Aorta (tissue), 5 donors: ENCODE results near the gene UCN. TPM values are rescaled to one million over a fixed set of nuclear protein-coding genes. Genes with fewer than 3 reads are reported as not detected.

Experiments used
- ATAC-seq: fragments of 200-7000 bp; cut with Tn5 transposase; one replicate; pipeline ENCODE4 v1.9.1; 2022; ENCODE audit warnings: moderate library complexity; ENCODE audit not compliant: low FRiP score
- DNase-seq, 2 donors: peaks; one replicate each; pipeline ENCODE4 v3.0.0-alpha.2; 2020
- H3K27ac ChIP-seq, 2 donors: one replicate each; pipeline ENCODE4 v1.5.1; 2013; ENCODE audit warnings: low read length in 2 of 2, mild to moderate bottlenecking in 2 of 2, moderate library complexity in 2 of 2, control low read depth in 1 of 2, inconsistent platforms in 1 of 2, low read depth in 1 of 2
- H3K27me3 ChIP-seq, 2 donors: one replicate each; pipeline ENCODE4 v1.6.1; 2013; ENCODE audit warnings: control low read depth in 1 of 2, low read length in 1 of 2, mild to moderate bottlenecking in 1 of 2, moderate library complexity in 1 of 2; ENCODE audit not compliant: insufficient read depth in 2 of 2, control insufficient read depth in 1 of 2
- H3K36me3 ChIP-seq, 2 donors: one replicate each; pipeline ENCODE4 v1.6.1; 2013; ENCODE audit warnings: control low read depth in 1 of 2, low read length in 1 of 2, mild to moderate bottlenecking in 1 of 2; ENCODE audit not compliant: insufficient read depth in 2 of 2, control insufficient read depth in 1 of 2
- H3K4me1 ChIP-seq, 2 donors: one replicate each; pipeline ENCODE4 v1.6.1; 2013; ENCODE audit warnings: low read length in 2 of 2, control low read depth in 1 of 2, mild to moderate bottlenecking in 1 of 2, moderate library complexity in 1 of 2; ENCODE audit not compliant: insufficient read depth in 2 of 2, control insufficient read depth in 1 of 2
- H3K4me3 ChIP-seq, 2 donors: one replicate each; pipeline ENCODE4 v1.5.1; 2013; ENCODE audit warnings: low read length in 2 of 2, control low read depth in 1 of 2, mild to moderate bottlenecking in 1 of 2
- H3K9me3 ChIP-seq: one replicate; pipeline ENCODE4 v1.6.1; 2013; ENCODE audit warnings: mild to moderate bottlenecking, low read length; ENCODE audit not compliant: control insufficient read depth
- WGBS, 2 donors: extraction: QIAGEN DNeasy Blood & Tissue Kit; methylation state at CpG; one replicate each; pipeline ENCODE4 v1.1.7; 2013; 5-methylcytosine and 5-hydroxymethylcytosine counted together
- intact Hi-C, 2 donors: fragments of 100-400 bp; cut with DNase I; formaldehyde crosslinking; loops; one replicate each; pipeline versions ENCODE4 v1.14.2 to v1.15.0; 2022
- polyA plus RNA-seq, 2 donors: library from polyadenylated mRNA; stranded (reverse); fragments of 200-250 nt; gene quantifications; one replicate each; pipeline ENCODE4 v1.2.3, GENCODE V29; 2013
- total RNA-seq, 2 donors: library from RNA; stranded (reverse); fragmentation: NEBNext Ultra II Directional; extraction: Animal tissue kit (Norgen Biotek cat#: 25700); gene quantifications; one replicate each; pipeline ENCODE4 v1.2.1, GENCODE V29; 2021
- donor health status: healthy with polysubstance abuse.
- donor health status: Bipolar disorder and iron deficiency.
- donor health status: DM: no; HTN: no; CAD: no.
- donor health status: DM: no; HTN: no; CAD: no.
- donor health status: DM: yes; HTN: yes; CAD: no.

Gene UCN
- total and polyA plus RNA-seq, 4 donors: 1.2 to 2.2 (median 1.3) TPM; not detected in 1

- Histone ChIP-seq H3K9me3 (no peaks in the 10 kb centered on the region), H3K36me3 (no peaks in the 10 kb centered on the region), H3K4me3 (no peak overlapping the region), H3K4me1 (peaks cover 0 to 4% of the 10 kb centered on the region in 2 donors), H3K27me3 (no peaks in the 10 kb centered on the region), H3K27ac (no peak overlapping the region)
- no peak for ATAC-seq
- no peak for DNase-seq
- whole genome bisulfite sequencing, 2 donors: 82 to 86% methylated on average over 3 of the region's 3 CpGs
- intact Hi-C loops: no loop called here
Observed at GRCh38 chr2:27297195-27297594, 11.1 kb downstream of the UCN start.

GRCh38 chr2:27296481-27296880 lies 11.8 kb downstream of the UCN start:
- H3K36me3 ChIP-seq: no peaks in the 10 kb centered on the region
- 41 to 49% methylated on average over 4 of the region's 4 CpGs for WGBS, 2 donors
- intact Hi-C loops: no loop called here
- peaks cover 0 to 4% of the 10 kb centered on the region in 2 donors for H3K4me1 ChIP-seq
- no peak overlapping the region for H3K4me3 ChIP-seq
- ATAC-seq (no peak), DNase-seq (no peak)
- H3K27me3 ChIP-seq: no peaks in the 10 kb centered on the region
- no peak overlapping the region for H3K27ac ChIP-seq
- no peaks in the 10 kb centered on the region for H3K9me3 ChIP-seq

- H3K9me3 ChIP-seq: no peaks in the 10 kb centered on the region
- no peaks in the 10 kb centered on the region for H3K36me3 ChIP-seq
- intact Hi-C loops: no loop called here
- WGBS, 2 donors: 87 to 88% methylated on average over 8 of the region's 8 CpGs
- DNase-seq: no peak
- no peak overlapping the region for H3K4me3 ChIP-seq
- ATAC-seq: no peak
- H3K4me1 ChIP-seq: peaks cover 0 to 4% of the 10 kb centered on the region in 2 donors
- H3K27me3 ChIP-seq: no peaks in the 10 kb centered on the region
- H3K27ac ChIP-seq: no peak overlapping the region
Observed at GRCh38 chr2:27294928-27295327, 13.3 kb downstream of the UCN start.

- peaks cover 0 to 4% of the 10 kb centered on the region in 2 donors for H3K4me1 ChIP-seq
- no peaks in the 10 kb centered on the region for H3K9me3 ChIP-seq
- no peaks in the 10 kb centered on the region for H3K27me3 ChIP-seq
- ATAC-seq (no peak), DNase-seq (no peak)
- 20 to 21% methylated on average over 6 of the region's 6 CpGs for WGBS, 2 donors
- intact Hi-C loops: no loop called here
- no peak overlapping the region for H3K4me3 ChIP-seq
- H3K27ac ChIP-seq: no peak overlapping the region
- no peaks in the 10 kb centered on the region for H3K36me3 ChIP-seq
Observed at GRCh38 chr2:27291865-27292264, 16.4 kb downstream of the UCN start.

GRCh38 chr2:27290549-27290948 lies 17.7 kb downstream of the UCN start:
- no peak overlapping the region for H3K27ac ChIP-seq
- peaks cover 0 to 4% of the 10 kb centered on the region in 2 donors for H3K4me1 ChIP-seq
- no peaks in the 10 kb centered on the region for H3K9me3 ChIP-seq
- no peak for ATAC-seq
- H3K4me3 ChIP-seq: no peak overlapping the region
- no peaks in the 10 kb centered on the region for H3K36me3 ChIP-seq
- H3K27me3 ChIP-seq: no peaks in the 10 kb centered on the region
- DNase-seq: no peak
- WGBS, 2 donors: 85 to 92% methylated on average over 5 of the region's 5 CpGs
- intact Hi-C loops: no loop called here

GRCh38 chr2:27288610-27289009 lies 19.6 kb downstream of the UCN start:
- no peak overlapping the region for H3K4me3 ChIP-seq
- no peaks in the 10 kb centered on the region for H3K36me3 ChIP-seq
- H3K4me1 ChIP-seq: peaks cover 0 to 4% of the 10 kb centered on the region in 2 donors
- DNase-seq: no peak
- no peaks in the 10 kb centered on the region for H3K27me3 ChIP-seq
- intact Hi-C loops: loop anchor here in 1 of 2 donors (10.0 kb wide), 1 partner anchor 324 kb away; no protein-coding TSS in a partner anchor
- H3K9me3 ChIP-seq: no peaks in the 10 kb centered on the region
- WGBS, 2 donors: 9 to 18% methylated on average over 3 of the region's 3 CpGs
- no peak overlapping the region for H3K27ac ChIP-seq
- ATAC-seq: no peak

- Histone ChIP-seq H3K4me3 (no peak overlapping the region), H3K4me1 (no peaks in the 10 kb centered on the region), H3K27ac (no peak overlapping the region), H3K36me3 (no peaks in the 10 kb centered on the region), H3K27me3 (no peaks in the 10 kb centered on the region), H3K9me3 (no peaks in the 10 kb centered on the region)
- intact Hi-C loops: loop anchor here in 1 of 2 donors (10.0 kb wide), 1 partner anchor 321 kb away; no protein-coding TSS in a partner anchor
- ATAC-seq: no peak
- WGBS, 2 donors: 61 to 66% methylated on average over 6 of the region's 6 CpGs
- DNase-seq: no peak
Observed at GRCh38 chr2:27285481-27285880, 22.8 kb downstream of the UCN start.

GRCh38 chr2:27284996-27285395 lies 23.2 kb downstream of the UCN start:
- WGBS, 2 donors: 90 to 97% methylated on average over 1 of the region's 1 CpG
- Histone ChIP-seq H3K36me3 (no peaks in the 10 kb centered on the region), H3K4me1 (no peaks in the 10 kb centered on the region), H3K27me3 (no peaks in the 10 kb centered on the region), H3K27ac (no peak overlapping the region), H3K4me3 (no peak overlapping the region), H3K9me3 (no peaks in the 10 kb centered on the region)
- DNase-seq (no peak), ATAC-seq (no peak)
- intact Hi-C loops: loop anchor here (5.0 to 10.0 kb wide), 3 partner anchors 113 to 323 kb away; no protein-coding TSS in a partner anchor

GRCh38 chr2:27282892-27283291 lies 25.4 kb downstream of the UCN start:
- ATAC-seq (no peak), DNase-seq (no peak)
- intact Hi-C loops: loop anchor here (5.0 to 10.0 kb wide), 3 partner anchors 111 to 321 kb away; no protein-coding TSS in a partner anchor
- H3K4me3 ChIP-seq: no peak overlapping the region
- H3K27ac ChIP-seq: no peak overlapping the region
- 17 to 27% methylated on average over 5 of the region's 5 CpGs for WGBS, 2 donors
- H3K36me3 ChIP-seq: no peaks in the 10 kb centered on the region
- H3K9me3 ChIP-seq: no peaks in the 10 kb centered on the region
- no peaks in the 10 kb centered on the region for H3K27me3 ChIP-seq
- H3K4me1 ChIP-seq: no peaks in the 10 kb centered on the region
